Measurements from ENCODE around the gene TBXT. TPM values are rescaled to one million over a fixed set of nuclear protein-coding genes. Genes with fewer than 3 reads are reported as not detected.
A peak's percentile ranks its signal among the peaks of the same experiment; 100 is the strongest.
"Not testable (repeated sequence)": the region's sequence is repeated elsewhere in the genome, so short reads cannot be mapped to it uniquely, and the experiment has no call there.

The TBXT gene
- polyA plus RNA-seq, 3 donors from 2014 or later = 0.26 TPM; not detected in 2

GRCh38 chr6:166192557-166192956 lies 24.9 kb upstream of the TBXT start:
- H3K27ac Mint-ChIP-seq = no peak overlapping the region
- H3K27me3 Mint-ChIP-seq (ENCODE audit: low read depth in 3 of 3) = peaks cover 2 to 7% (median 5%) of the 10 kb centered on the region in 3 donors
- peaks cover 0 to 3% (median 0%) of the 10 kb centered on the region in 3 donors for H3K36me3 Mint-ChIP-seq
- no peaks in the 10 kb centered on the region for H3K9me3 Mint-ChIP-seq
- H3K4me1 Mint-ChIP-seq = no peaks in the 10 kb centered on the region
- DNase-seq = no peak
- H3K4me3 Mint-ChIP-seq = no peak overlapping the region

DNA sequence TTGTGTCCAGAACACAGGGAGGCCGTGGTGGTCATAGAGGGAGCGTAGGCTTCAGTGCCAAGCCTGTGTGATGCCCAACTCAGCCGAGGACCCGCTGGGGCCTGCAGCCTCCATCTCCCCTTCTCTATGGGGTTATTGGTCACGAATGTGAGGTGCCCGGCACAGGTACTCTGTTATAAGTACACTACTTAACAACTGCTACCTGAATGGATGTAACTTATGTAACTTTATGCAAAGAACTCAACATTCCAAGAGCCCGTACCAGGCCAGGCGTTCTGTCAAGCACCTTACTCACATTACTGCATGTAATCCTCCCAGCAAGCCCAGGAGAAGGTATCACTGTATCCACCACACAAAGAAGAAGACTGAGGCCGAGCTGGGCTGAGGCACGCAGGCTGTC lies 24.5 kb upstream of the TBXT start:
- Mint-ChIP-seq H3K9me3 (peaks cover 0 to 2% (median 0%) of the 10 kb centered on the region in 6 donors), H3K36me3 (peaks cover 0 to 3% (median 0%) of the 10 kb centered on the region in 3 donors), H3K27ac (no peak overlapping the region), H3K27me3 (ENCODE audit: low read depth in 3 of 3) (peaks cover 2 to 9% (median 5%) of the 10 kb centered on the region in 3 donors), H3K4me3 (no peak overlapping the region), H3K4me1 (no peaks in the 10 kb centered on the region)
- DNase-seq = no peak

DNA sequence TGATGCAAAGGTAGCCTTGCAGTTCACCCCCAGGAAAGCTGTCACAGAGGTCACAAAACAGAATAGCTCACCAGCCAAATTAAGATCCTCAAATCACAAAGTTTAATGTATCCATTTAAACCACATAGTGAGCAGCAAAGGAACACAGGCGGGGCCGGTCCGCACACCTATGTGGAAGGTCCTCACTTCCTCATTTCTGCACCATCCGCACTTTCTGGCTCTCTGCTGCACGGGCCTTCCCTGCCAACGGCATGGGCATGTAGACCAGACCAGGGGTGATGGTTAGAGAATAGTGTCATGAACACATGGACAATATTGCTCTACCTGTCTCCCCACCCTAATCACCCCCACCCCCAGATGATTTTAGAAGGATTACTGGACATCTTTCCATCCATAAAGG lies 12.1 kb upstream of the TBXT start:
- H3K9me3 Mint-ChIP-seq = no peaks in the 10 kb centered on the region
- no peak overlapping the region for H3K27ac Mint-ChIP-seq
- no peaks in the 10 kb centered on the region for H3K36me3 Mint-ChIP-seq
- peaks cover 0 to 9% (median 5%) of the 10 kb centered on the region in 3 donors for H3K27me3 Mint-ChIP-seq (ENCODE audit: low read depth in 3 of 3)
- no peak overlapping the region for H3K4me3 Mint-ChIP-seq
- H3K4me1 Mint-ChIP-seq = no peaks in the 10 kb centered on the region
- no peak for DNase-seq

- H3K4me1 Mint-ChIP-seq = no peaks in the 10 kb centered on the region
- H3K27me3 Mint-ChIP-seq (ENCODE audit: low read depth in 3 of 3) = peaks cover 0 to 3% (median 2%) of the 10 kb centered on the region in 3 donors
- no peak overlapping the region for H3K4me3 Mint-ChIP-seq
- H3K9me3 Mint-ChIP-seq = no peaks in the 10 kb centered on the region
- no peaks in the 10 kb centered on the region for H3K36me3 Mint-ChIP-seq
- no peak for DNase-seq
- H3K27ac Mint-ChIP-seq = no peak overlapping the region
Measured at GRCh38 chr6:166176106-166176505, 8.5 kb upstream of the TBXT start.

- not testable (repeated sequence) for H3K4me1 Mint-ChIP-seq, H3K4me3 Mint-ChIP-seq, DNase-seq, H3K27ac Mint-ChIP-seq, H3K36me3 Mint-ChIP-seq, H3K9me3 Mint-ChIP-seq
- H3K27me3 Mint-ChIP-seq (ENCODE audit: low read depth in 3 of 3) = peaks cover 0 to 11% (median 3%) of the 10 kb centered on the region in 3 donors
Measured at GRCh38 chr6:166175093-166175492, 7.4 kb upstream of the TBXT start.

GRCh38 chr6:166174031-166174430 lies 6.4 kb upstream of the TBXT start:
- H3K4me3 Mint-ChIP-seq = no peak overlapping the region
- no peaks in the 10 kb centered on the region for H3K36me3 Mint-ChIP-seq
- H3K9me3 Mint-ChIP-seq = no peaks in the 10 kb centered on the region
- H3K27me3 Mint-ChIP-seq (ENCODE audit: low read depth in 3 of 3) = peaks cover 3 to 14% (median 4%) of the 10 kb centered on the region in 3 donors
- H3K27ac Mint-ChIP-seq = no peak overlapping the region
- DNase-seq = no peak
- H3K4me1 Mint-ChIP-seq = no peaks in the 10 kb centered on the region

- no peaks in the 10 kb centered on the region for H3K36me3 Mint-ChIP-seq
- DNase-seq = no peak
- peaks cover 0 to 4% of the 10 kb centered on the region in 2 donors for H3K4me1 Mint-ChIP-seq
- H3K27ac Mint-ChIP-seq = no peak overlapping the region
- no peaks in the 10 kb centered on the region for H3K9me3 Mint-ChIP-seq
- H3K4me3 Mint-ChIP-seq = no peak overlapping the region
- peaks cover 8 to 18% (median 8%) of the 10 kb centered on the region in 3 donors for H3K27me3 Mint-ChIP-seq (ENCODE audit: low read depth in 3 of 3)
Measured at GRCh38 chr6:166173281-166173951, 5.8 kb upstream of the TBXT start.

GRCh38 chr6:166172546-166172945 lies 4.9 kb upstream of the TBXT start:
- H3K4me3 Mint-ChIP-seq = no peak overlapping the region
- H3K9me3 Mint-ChIP-seq = no peaks in the 10 kb centered on the region
- H3K4me1 Mint-ChIP-seq = peaks cover 0 to 6% of the 10 kb centered on the region in 2 donors
- no peak overlapping the region for H3K27ac Mint-ChIP-seq
- peaks cover 8 to 19% (median 11%) of the 10 kb centered on the region in 3 donors for H3K27me3 Mint-ChIP-seq (ENCODE audit: low read depth in 3 of 3)
- no peak for DNase-seq
- no peaks in the 10 kb centered on the region for H3K36me3 Mint-ChIP-seq

DNA sequence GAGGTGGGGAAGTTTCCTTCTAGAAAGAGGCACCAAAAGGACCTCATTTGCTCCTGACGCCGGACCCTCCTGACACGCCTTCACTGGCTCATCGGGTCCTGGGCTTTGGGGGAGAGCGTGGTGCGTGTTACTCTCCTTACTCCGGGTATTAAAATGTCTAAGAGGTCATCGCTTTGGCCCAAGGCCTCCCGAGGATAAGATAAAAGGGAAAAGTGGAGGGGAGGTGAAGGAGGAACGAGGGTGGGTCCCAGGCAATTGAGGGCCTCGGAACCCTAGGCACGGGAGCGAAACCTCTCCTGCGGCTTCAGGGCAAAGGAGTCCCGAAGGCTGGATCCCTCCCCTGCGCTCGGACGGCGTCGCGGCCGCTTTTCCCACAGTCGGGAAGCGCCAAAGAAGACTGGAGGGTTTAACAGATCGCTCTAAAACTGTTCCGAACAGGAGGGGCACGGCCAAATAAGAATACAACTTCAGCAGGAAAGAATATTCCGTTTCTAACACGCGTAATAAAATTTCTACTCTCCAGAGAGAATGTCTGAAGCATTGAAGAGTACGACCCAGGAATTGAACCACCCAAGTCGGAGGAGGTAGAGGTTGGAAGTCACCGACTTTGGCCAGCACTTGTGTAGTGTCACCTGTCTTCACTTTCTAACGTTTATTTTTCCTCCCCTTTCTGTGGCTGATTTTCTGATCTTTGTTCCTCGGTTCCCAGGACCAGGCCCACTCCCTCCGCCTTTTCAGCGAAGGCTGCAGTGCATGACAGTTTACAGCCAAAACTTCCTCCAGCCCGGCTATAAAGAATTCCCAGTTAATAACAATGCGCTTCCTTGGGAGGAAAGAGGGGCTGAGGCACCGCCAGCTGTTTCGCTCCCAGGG lies 2.1 kb upstream of the TBXT start:
- H3K36me3 Mint-ChIP-seq = no peaks in the 10 kb centered on the region

GRCh38 chr6:166168616-166169548 lies 1.2 kb upstream of the TBXT start:
- Mint-ChIP-seq H3K4me3 (peak overlapping the region; percentile 52 to 76 (median 69)), H3K36me3 (no peaks in the 10 kb centered on the region), H3K27me3 (ENCODE audit: low read depth in 3 of 3) (peaks cover 12 to 35% (median 17%) of the 10 kb centered on the region in 3 donors), H3K27ac (no peak overlapping the region), H3K4me1 (peaks cover 0 to 6% of the 10 kb centered on the region in 2 donors), H3K9me3 (no peaks in the 10 kb centered on the region)
- DNase-seq = no peak

More for the DNA sequence above, 2.1 kb upstream of the TBXT start:
- Mint-ChIP-seq H3K27me3 (ENCODE audit: low read depth in 3 of 3) (peaks cover 12 to 35% (median 13%) of the 10 kb centered on the region in 3 donors), H3K4me3 (peak overlapping the region in 2 of 5 donors; percentile 6 to 35), H3K27ac (no peak overlapping the region), H3K4me1 (peaks cover 0 to 6% of the 10 kb centered on the region in 2 donors), H3K9me3 (no peaks in the 10 kb centered on the region)
- DNase-seq = no peak

GRCh38 chr6:166167258-166167731 lies 356 bp downstream of the TBXT start:
- Mint-ChIP-seq H3K36me3 (no peaks in the 10 kb centered on the region), H3K4me3 (peak overlapping the region in 1 of 5 donors; percentile 9), H3K27me3 (ENCODE audit: low read depth in 3 of 3) (peaks cover 12 to 35% (median 22%) of the 10 kb centered on the region in 3 donors), H3K9me3 (no peaks in the 10 kb centered on the region), H3K4me1 (peaks cover 0 to 6% of the 10 kb centered on the region in 2 donors), H3K27ac (no peak overlapping the region)
- no peak for DNase-seq

DNA sequence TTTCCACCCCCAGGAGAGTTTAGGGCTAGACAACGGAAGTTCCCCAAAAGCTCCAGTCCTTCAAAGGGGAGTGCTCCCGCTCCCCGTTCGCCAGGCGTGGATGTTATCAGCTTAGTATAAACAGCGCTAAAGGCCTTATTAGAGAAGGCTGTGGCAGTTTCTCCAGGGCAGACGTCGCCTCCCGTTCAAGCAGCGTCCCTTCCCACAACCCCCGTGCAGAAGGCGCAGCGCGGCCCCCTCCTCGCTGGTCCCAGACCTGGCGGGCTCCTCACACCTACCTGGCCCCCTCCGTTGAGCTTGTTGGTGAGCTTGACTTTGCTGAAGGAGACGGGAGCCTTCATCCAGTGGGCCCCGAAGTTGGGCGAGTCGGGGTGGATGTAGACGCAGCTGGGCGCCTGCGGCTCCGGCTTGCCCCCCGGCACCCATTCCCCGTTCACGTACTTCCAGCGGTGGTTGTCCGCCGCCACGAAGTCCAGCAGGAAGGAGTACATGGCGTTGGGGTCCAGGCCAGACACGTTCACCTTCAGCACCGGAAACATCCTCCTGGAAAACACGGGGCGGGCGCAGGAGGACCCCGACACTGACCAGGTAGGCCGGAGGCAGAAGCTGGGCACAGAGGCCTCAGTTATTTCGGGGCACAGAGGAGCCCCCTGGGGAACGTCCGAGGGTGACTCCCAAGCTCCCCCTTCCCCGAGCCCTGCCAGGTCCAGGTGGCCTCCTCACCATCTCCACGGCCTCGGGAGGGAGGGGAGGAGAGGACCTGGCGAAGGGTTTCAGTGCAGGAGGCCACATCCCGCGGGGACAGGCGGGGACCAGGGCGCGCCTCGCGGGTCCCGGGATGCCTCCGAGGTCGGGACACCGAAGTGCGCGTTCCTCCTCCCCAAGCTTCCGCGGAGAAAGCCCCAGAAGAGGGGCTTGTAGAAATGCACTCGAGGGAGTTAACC lies 1.1 kb downstream of the TBXT start:
- Mint-ChIP-seq H3K9me3 (no peaks in the 10 kb centered on the region), H3K36me3 (no peaks in the 10 kb centered on the region), H3K4me3 (no peak overlapping the region), H3K27ac (no peak overlapping the region), H3K4me1 (peaks cover 0 to 6% of the 10 kb centered on the region in 2 donors), H3K27me3 (ENCODE audit: low read depth in 3 of 3) (peaks cover 15 to 35% (median 22%) of the 10 kb centered on the region in 3 donors)
- no peak for DNase-seq
